ENCODE results near the gene RPL19. TPM values are rescaled to one million over a fixed set of nuclear protein-coding genes. Genes with fewer than 3 reads are reported as not detected.
A peak's percentile ranks its signal among the peaks of the same experiment; 100 is the strongest.

Gene RPL19
- total and polyA plus RNA-seq, 8 donors = 1,114 to 4,546 (median 2,476) TPM

- DNase-seq = peak in 1 of 2 donors; percentile 6
- no peak overlapping the region for H3K4me3 ChIP-seq
- no peaks in the 10 kb centered on the region for H3K9me3 ChIP-seq
- TF ChIP-seq POLR2AphosphoS5 (IDR thresholded peaks at IDR 0.05) (no peak), CTCF (IDR thresholded peaks at IDR 0.05) (no peak), POLR2A (IDR thresholded peaks at IDR 0.05) (no peak), EP300 (IDR thresholded peaks at IDR 0.05) (no peak)
- H3K36me3 ChIP-seq = peaks cover 9 to 49% (median 35%) of the 10 kb centered on the region in 4 donors
- intact Hi-C loops (cut with DNase I; ENCODE audit: low total_unique reads) = no loop called here
- peaks cover 0 to 11% (median 3%) of the 10 kb centered on the region in 4 donors for H3K4me1 ChIP-seq
- no peaks in the 10 kb centered on the region for H3K27me3 ChIP-seq
- no peak overlapping the region for H3K27ac ChIP-seq
- WGBS, 5 donors = 74 to 82% (median 81%) methylated on average over 10 of the region's 10 CpGs
Observed at GRCh38 chr17:39175695-39176093, 24.4 kb upstream of the RPL19 start.

- Histone ChIP-seq H3K27ac (no peak overlapping the region), H3K4me3 (no peak overlapping the region), H3K9me3 (no peaks in the 10 kb centered on the region), H3K36me3 (peaks cover 9 to 64% (median 48%) of the 10 kb centered on the region in 4 donors), H3K27me3 (no peaks in the 10 kb centered on the region), H3K4me1 (peaks cover 0 to 11% (median 3%) of the 10 kb centered on the region in 4 donors)
- 87 to 93% (median 92%) methylated on average over 8 to 12 of the region's 12 CpGs for WGBS, 5 donors
- no peak for TF ChIP-seq POLR2AphosphoS5 (IDR thresholded peaks at IDR 0.05)
- no peak for TF ChIP-seq CTCF (IDR thresholded peaks at IDR 0.05)
- no peak for TF ChIP-seq EP300 (IDR thresholded peaks at IDR 0.05)
- TF ChIP-seq POLR2A (IDR thresholded peaks at IDR 0.05) = no peak
- peak in 1 of 2 donors; percentile 28 for DNase-seq
- intact Hi-C loops (cut with DNase I; ENCODE audit: low total_unique reads) = no loop called here
Observed at GRCh38 chr17:39177256-39177655, 22.8 kb upstream of the RPL19 start.

- Histone ChIP-seq H3K9me3 (no peaks in the 10 kb centered on the region), H3K36me3 (peaks cover 9 to 77% (median 61%) of the 10 kb centered on the region in 4 donors), H3K4me1 (peaks cover 0 to 11% (median 3%) of the 10 kb centered on the region in 4 donors), H3K27me3 (no peaks in the 10 kb centered on the region), H3K4me3 (no peak overlapping the region), H3K27ac (no peak overlapping the region)
- peak in 1 of 2 donors; percentile 65 for DNase-seq
- TF ChIP-seq POLR2A (IDR thresholded peaks at IDR 0.05) (no peak), POLR2AphosphoS5 (IDR thresholded peaks at IDR 0.05) (no peak), CTCF (IDR thresholded peaks at IDR 0.05) (no peak), EP300 (IDR thresholded peaks at IDR 0.05) (no peak)
- 46 to 64% (median 58%) methylated on average over 4 of the region's 4 CpGs for WGBS, 5 donors
- intact Hi-C loops (cut with DNase I; ENCODE audit: low total_unique reads) = no loop called here
Observed at GRCh38 chr17:39178536-39178935, 21.5 kb upstream of the RPL19 start.

GRCh38 chr17:39181303-39181702 is 18.8 kb upstream of the RPL19 start:
- peaks cover 9 to 95% (median 80%) of the 10 kb centered on the region in 4 donors for H3K36me3 ChIP-seq

More at GRCh38 chr17:39181303-39181702, 18.8 kb upstream of the RPL19 start:
- no peaks in the 10 kb centered on the region for H3K4me1 ChIP-seq
- no peak overlapping the region for H3K4me3 ChIP-seq
- H3K27ac ChIP-seq = no peak overlapping the region
- 86 to 90% (median 88%) methylated on average over 5 of the region's 5 CpGs for WGBS, 5 donors
- intact Hi-C loops (cut with DNase I; ENCODE audit: low total_unique reads) = no loop called here
- DNase-seq = no peak
- TF ChIP-seq CTCF (IDR thresholded peaks at IDR 0.05) = no peak
- no peak for TF ChIP-seq POLR2AphosphoS5 (IDR thresholded peaks at IDR 0.05)
- TF ChIP-seq POLR2A (IDR thresholded peaks at IDR 0.05) = no peak
- TF ChIP-seq EP300 (IDR thresholded peaks at IDR 0.05) = no peak
- H3K27me3 ChIP-seq = no peaks in the 10 kb centered on the region
- no peaks in the 10 kb centered on the region for H3K9me3 ChIP-seq

Measured in stomach (tissue), 9 donors.